HepG2 (cell line): ENCODE results near the gene GRIN2C. TPM values are rescaled to one million over a fixed set of nuclear protein-coding genes. Genes with fewer than 3 reads are reported as not detected.

Experiments
- ARNT ChIP-seq: fragments of 450-650 bp; IDR thresholded peaks from 2 replicates; pipeline ENCODE4 v1.6.1; 2017
- BCL6 ChIP-seq: IDR thresholded peaks from 2 replicates; pipeline ENCODE4 v1.6.1; 2016; ENCODE audit warnings: missing genetic modification reagents, missing compliant biosample characterization
- CREBL2 ChIP-seq: sonication (generic); formaldehyde crosslinking; IDR thresholded peaks from 2 replicates; pipeline ENCODE4 v1.8.1; 2023; ENCODE audit warnings: missing genetic modification reagents, mild to moderate bottlenecking, borderline replicate concordance
- HES4 ChIP-seq: sonication (generic); formaldehyde crosslinking; IDR thresholded peaks from 2 replicates; pipeline ENCODE4 v1.9.0; 2021; ENCODE audit warnings: mild to moderate bottlenecking, missing genetic modification reagents, borderline replicate concordance
- HHEX ChIP-seq: IDR thresholded peaks from 2 replicates; pipeline ENCODE4 v1.6.1; 2016; ENCODE audit warnings: control low read depth
- HNF4A ChIP-seq: sonication (generic); formaldehyde crosslinking; IDR thresholded peaks from 2 replicates; pipeline ENCODE4 v1.4.0; 2020; ENCODE audit warnings: missing genetic modification reagents
- IKZF5 ChIP-seq: IDR thresholded peaks from 2 replicates; pipeline ENCODE4 v1.6.1; 2018; ENCODE audit warnings: missing genetic modification reagents, mild to moderate bottlenecking, missing compliant biosample characterization
- MIER2 ChIP-seq: IDR thresholded peaks from 2 replicates; pipeline ENCODE4 v1.6.1; 2016; ENCODE audit warnings: missing biosample characterization, missing genetic modification reagents
- MYNN ChIP-seq: sonication (generic); formaldehyde crosslinking; IDR thresholded peaks from 2 replicates; pipeline ENCODE4 v1.4.0; 2020; ENCODE audit warnings: mild to moderate bottlenecking, low read depth, missing genetic modification reagents
- MYPOP ChIP-seq: sonication (generic); formaldehyde crosslinking; IDR thresholded peaks from 2 replicates; pipeline ENCODE4 v1.8.1; 2023; ENCODE audit warnings: mild to moderate bottlenecking, moderate library complexity, missing genetic modification reagents
- NCOA2 ChIP-seq: sonication (generic); formaldehyde crosslinking; IDR thresholded peaks from 2 replicates; pipeline ENCODE4 v1.8.0; 2022; ENCODE audit warnings: inconsistent platforms
- RARA ChIP-seq: IDR thresholded peaks from 2 replicates; pipeline ENCODE4 v1.6.1; 2016; ENCODE audit warnings: missing genetic modification reagents, missing compliant biosample characterization
- SRF ChIP-seq: IDR thresholded peaks from 2 replicates; pipeline ENCODE4 v1.6.1; 2011; ENCODE audit warnings: mild to moderate bottlenecking, low read depth, low read length, moderate library complexity
- TIGD3 ChIP-seq: sonication (generic); formaldehyde crosslinking; IDR thresholded peaks from 2 replicates; pipeline ENCODE4 v1.5.1; 2020; ENCODE audit warnings: mild to moderate bottlenecking, missing genetic modification reagents, borderline replicate concordance
- ZBTB2 ChIP-seq: sonication (generic); formaldehyde crosslinking; IDR thresholded peaks from 2 replicates; pipeline ENCODE4 v1.8.0; 2022; ENCODE audit warnings: low read depth, missing genetic modification reagents
- ZBTB49 ChIP-seq: sonication (generic); formaldehyde crosslinking; IDR thresholded peaks from 2 replicates; pipeline ENCODE4 v1.4.0; 2020; ENCODE audit warnings: missing genetic modification reagents, borderline replicate concordance
- ZFX ChIP-seq: sonication (generic); formaldehyde crosslinking; IDR thresholded peaks from 2 replicates; pipeline ENCODE4 v1.4.0; 2020; ENCODE audit warnings: mild to moderate bottlenecking, low read depth, missing genetic modification reagents, moderate library complexity
- ZNF101 ChIP-seq: sonication (generic); formaldehyde crosslinking; IDR thresholded peaks from 2 replicates; pipeline ENCODE4 v1.4.0; 2020; ENCODE audit warnings: mild to moderate bottlenecking, low read depth, missing genetic modification reagents, borderline replicate concordance
- ZNF616 ChIP-seq: sonication (generic); formaldehyde crosslinking; IDR thresholded peaks from 2 replicates; pipeline ENCODE4 v1.5.0; 2020; ENCODE audit warnings: low read depth, mild to moderate bottlenecking, missing genetic modification reagents
- ZNF709 ChIP-seq: sonication (generic); formaldehyde crosslinking; IDR thresholded peaks from 2 replicates; pipeline ENCODE4 v1.5.0; 2020; ENCODE audit warnings: mild to moderate bottlenecking, missing genetic modification reagents
- ZSCAN22 ChIP-seq: sonication (generic); formaldehyde crosslinking; IDR thresholded peaks from 2 replicates; pipeline ENCODE4 v1.4.0; 2020; ENCODE audit warnings: mild to moderate bottlenecking, missing genetic modification reagents
- ZSCAN30 ChIP-seq: sonication (generic); formaldehyde crosslinking; IDR thresholded peaks from 2 replicates; pipeline ENCODE4 v1.5.0; 2020; ENCODE audit warnings: mild to moderate bottlenecking, missing genetic modification reagents
- polyA plus RNA-seq, 8 experiments: library from polyadenylated mRNA; depleted of rRNA in 3 of 8; stranded (reverse) in 7 of 8; unstranded in 1 of 8; fragments of >200 nt; fragmentation: Illumina TruSeq in 4 of 8; extraction: Trizol in 4 of 8; gene quantifications; 2 replicates each; pipeline versions ENCODE4 v1.2.1 to v1.2.3, GENCODE V29; 2011 to 2016; ENCODE audit warnings: low read depth in 4 of 8, missing spikeins in 1 of 8, mixed read lengths in 1 of 8; ENCODE audit not compliant: insufficient read depth in 1 of 8
- total RNA-seq, 5 experiments: library from RNA; depleted of rRNA; stranded (reverse); fragments of >200 nt; fragmentation: Illumina TruSeq; extraction: Trizol; gene quantifications; 2 replicates each; pipeline ENCODE4 v1.2.3, GENCODE V29; 2016; ENCODE audit warnings: low read depth in 1 of 5

GRIN2C gene
- total and polyA plus RNA-seq, 2 of the 13 experiments (the other 11 are each of a cell fraction or from before 2014, with no cell fraction given): 0.03 to 0.11 TPM

GRCh38 chr17:74852237-74853047, 7.2 kb downstream of the GRIN2C start (continued):
- TF ChIP-seq ZBTB49 (CRISPR knock-in tag): no peak
- no peak for TF ChIP-seq HES4 (CRISPR knock-in tag)
- no peak for TF ChIP-seq HHEX
- no peak for TF ChIP-seq ZNF101 (CRISPR knock-in tag)
- no peak for TF ChIP-seq BCL6 (CRISPR knock-in tag)
- TF ChIP-seq NCOA2 (CRISPR knock-in tag): no peak
- TF ChIP-seq ZSCAN22 (CRISPR knock-in tag): no peak
- TF ChIP-seq MIER2 (CRISPR knock-in tag): peak; percentile 89
- no peak for TF ChIP-seq MYPOP
- TF ChIP-seq ARNT: no peak
- 0 out of 2 replicates have a peak, but pooled peaks have one; percentile 37 for TF ChIP-seq ZFX
- TF ChIP-seq IKZF5: 0 out of 2 replicates have a peak, but pooled peaks have one; percentile 23
- TF ChIP-seq HNF4A: no peak
- no peak for TF ChIP-seq ZNF709 (CRISPR knock-in tag)
- TF ChIP-seq ZNF616 (CRISPR knock-in tag): no peak
- TF ChIP-seq ZSCAN30: no peak
- no peak for TF ChIP-seq MYNN (CRISPR knock-in tag)
- no peak for TF ChIP-seq TIGD3 (CRISPR knock-in tag)
- no peak for TF ChIP-seq SRF
- TF ChIP-seq ZBTB2 (CRISPR knock-in tag): no peak
- TF ChIP-seq RARA (CRISPR knock-in tag): peak; percentile 26; the same call in 1 of the 2 replicates
- peak; percentile 65; the same call in 1 of the 2 replicates for TF ChIP-seq CREBL2 (CRISPR knock-in tag)
